T47D (cell line): ENCODE data around the gene GOLGA6L10.
"Not testable (repeated sequence)": the region's sequence is repeated elsewhere in the genome, so short reads cannot be mapped to it uniquely, and the experiment has no call there.

ENCODE experiments used
- DNase-seq, 2 experiments: peaks; one replicate each; pipeline versions ENCODE4 v3.0.0 to v3.0.0-alpha.2; 2011 to 2012; ENCODE audit warnings: low read depth in 1 of 2, low spot score in 1 of 2
- in situ Hi-C: cut with HindIII; loops from 2 replicates; pipeline ENCODE4 v1.10.0; 2016; ENCODE audit warnings: low sequenced_read_pairs, low pct_unique_long_range_greater_than_20kb

Gene GOLGA6L10

DNA sequence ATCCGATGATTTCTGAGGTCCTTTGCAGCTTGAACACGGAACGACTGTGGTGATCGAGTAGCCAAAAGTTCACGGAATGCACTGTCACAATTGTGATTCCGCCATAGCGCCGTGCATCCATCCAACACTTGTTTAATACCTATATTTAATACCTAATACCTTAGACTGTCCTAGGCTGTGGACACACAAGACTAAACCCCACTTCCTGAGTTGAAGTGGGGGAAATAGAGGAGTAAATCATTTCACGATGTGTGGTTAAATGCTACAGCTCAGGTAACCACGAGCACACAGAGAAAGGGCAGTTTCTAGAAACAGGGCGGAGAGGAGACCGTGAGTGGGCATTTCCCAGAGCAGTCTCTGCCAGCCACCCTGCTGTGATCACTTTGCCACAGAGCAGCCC lies 5.3 kb upstream of the GOLGA6L10 start:
- in situ Hi-C loops, DNase-seq: not testable (repeated sequence)

GRCh38 chr15:82347645-82348044 lies 1.6 kb downstream of the GOLGA6L10 start:
- in situ Hi-C loops, DNase-seq: not testable (repeated sequence)

- in situ Hi-C loops, DNase-seq: not testable (repeated sequence)
Observed at GRCh38 chr15:82345176-82345575, 4.1 kb downstream of the GOLGA6L10 start.

DNA sequence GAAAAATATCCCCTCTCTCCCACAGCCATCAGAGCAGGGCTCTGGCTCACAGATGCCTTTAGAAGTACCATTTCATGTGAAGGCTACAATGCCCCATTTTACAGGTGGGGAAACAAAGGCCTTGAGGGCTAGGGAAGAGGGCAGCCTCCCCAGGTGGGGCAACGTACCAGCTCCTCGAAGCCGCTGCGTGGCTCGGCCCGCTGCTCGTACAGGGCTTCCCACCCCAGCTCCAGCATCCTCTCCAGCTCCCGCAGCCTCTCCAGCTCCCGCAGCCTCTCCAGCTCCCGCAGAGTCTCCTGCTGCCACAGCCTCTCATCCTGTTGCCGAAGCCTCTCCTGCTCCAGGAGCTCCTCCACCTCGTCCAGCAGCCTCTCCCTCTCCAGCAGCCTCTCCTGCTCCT lies 4.9 kb downstream of the GOLGA6L10 start:
- in situ Hi-C loops, DNase-seq: not testable (repeated sequence)

DNA sequence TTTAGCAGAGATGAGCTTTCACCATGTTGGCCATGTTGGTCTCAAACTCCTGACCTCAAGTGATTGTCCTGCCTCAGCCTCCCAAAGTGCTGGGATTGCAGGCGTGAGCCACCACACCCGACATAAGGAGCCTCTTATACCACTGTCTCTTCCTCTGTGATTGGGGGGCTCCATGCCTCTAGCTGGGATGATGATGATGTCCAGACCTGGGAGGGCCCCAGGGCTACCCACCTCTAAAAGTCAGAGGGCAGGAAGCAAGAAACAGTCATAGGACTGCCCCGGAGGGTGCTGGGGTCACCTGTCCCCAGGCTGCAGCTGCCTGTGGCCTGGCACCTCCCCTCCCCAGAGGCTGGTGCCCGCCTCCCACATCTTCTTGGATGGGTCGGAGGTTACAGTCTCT lies 5.4 kb downstream of the GOLGA6L10 start:
- in situ Hi-C loops, DNase-seq: not testable (repeated sequence)

DNA sequence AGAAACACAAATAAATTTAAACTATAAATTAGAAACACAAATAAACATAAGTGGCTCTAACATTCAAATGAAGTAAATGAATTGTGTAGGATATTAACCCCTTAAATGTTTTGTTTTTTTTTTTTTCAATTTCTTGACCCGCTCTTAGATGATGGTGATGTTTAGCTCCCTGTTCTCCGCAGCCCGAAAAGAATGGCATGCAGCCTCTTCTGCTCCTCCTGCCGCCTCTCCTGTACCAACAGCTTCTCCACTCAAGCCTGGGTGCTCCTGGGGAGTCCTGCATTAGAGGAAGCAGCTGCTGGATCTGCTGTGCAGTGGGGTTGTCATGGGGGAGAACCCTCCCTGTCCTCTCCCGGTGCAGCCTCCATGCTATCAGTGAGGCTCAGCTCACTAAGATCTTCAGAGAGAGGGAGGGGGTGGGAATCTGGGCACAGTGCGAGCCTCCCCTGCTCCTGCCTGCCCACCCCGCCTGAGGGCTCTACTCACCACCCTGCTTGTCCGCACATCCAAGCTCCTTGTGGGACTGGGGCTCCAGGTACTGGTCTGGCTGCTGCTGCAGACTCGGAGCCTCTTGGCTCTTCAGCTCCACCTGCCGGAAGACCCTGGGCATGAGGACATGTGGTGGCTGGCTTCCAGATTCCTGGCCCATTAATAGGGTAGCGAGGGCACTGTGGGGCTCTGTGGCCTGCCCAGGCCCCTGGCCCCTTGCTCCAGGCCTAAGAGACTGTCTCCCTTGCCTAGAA lies 6.5 kb downstream of the GOLGA6L10 start:
- in situ Hi-C loops, DNase-seq: not testable (repeated sequence)

DNA sequence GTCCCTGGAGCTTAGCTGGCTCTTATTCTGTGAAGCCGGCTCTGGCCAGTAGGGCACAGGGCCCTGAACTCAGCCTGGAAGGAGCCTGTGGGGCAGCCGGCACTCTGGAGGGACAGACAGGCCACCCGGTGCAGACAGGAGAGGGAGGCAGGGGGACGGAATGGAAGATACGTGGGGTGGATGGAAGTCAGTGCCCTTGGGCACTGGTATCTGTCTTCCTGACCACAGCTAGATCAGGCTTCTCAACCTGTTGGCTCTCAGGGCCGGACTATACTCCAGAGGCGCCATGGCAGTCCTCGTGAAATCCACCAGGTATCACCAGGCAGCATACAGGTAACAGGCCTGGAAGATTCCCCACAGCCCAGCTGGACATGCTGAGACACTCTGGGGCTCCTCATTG lies 10.7 kb downstream of the GOLGA6L10 start:
- DNase-seq, in situ Hi-C loops: not testable (repeated sequence)

DNA sequence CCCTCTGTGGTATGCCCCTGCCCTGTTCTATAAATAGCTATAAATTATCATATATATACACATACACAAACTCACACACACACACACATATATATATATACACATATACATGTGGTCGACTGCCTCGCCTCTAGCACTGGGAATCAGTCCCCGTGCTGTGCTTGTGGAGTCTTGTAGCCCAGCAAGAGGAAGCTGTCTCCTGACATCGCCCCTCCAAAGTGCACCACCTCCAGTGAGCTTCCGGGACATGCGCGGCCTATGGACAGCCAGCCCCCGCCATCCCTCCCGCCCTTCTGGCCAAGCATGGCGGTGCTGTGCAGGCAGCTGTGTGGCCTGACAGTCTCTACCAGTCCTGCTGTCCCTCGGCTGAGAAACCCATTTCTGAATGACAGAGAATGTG lies 11.2 kb downstream of the GOLGA6L10 start:
- in situ Hi-C loops, DNase-seq: not testable (repeated sequence)

DNA sequence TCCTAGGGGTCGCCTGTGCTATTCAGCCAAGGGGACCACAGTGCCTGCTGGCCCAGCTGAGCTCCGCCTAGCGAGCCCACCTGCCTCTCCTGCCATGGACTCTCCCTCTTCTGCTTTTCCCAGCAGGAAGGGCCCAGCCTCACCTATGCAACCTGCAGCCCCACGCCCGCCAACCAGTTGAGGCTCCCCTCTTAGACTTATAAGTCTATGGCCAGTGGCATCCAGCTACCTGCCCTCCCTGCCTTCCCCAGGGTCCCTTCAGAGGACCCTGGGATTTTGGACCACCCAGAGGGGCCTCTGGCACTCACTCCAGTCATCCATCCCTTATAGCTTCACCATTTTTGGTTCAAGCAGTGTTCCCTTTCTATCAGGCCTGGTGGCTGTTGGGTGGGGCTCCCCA lies 12.2 kb downstream of the GOLGA6L10 start:
- in situ Hi-C loops, DNase-seq: not testable (repeated sequence)

DNA sequence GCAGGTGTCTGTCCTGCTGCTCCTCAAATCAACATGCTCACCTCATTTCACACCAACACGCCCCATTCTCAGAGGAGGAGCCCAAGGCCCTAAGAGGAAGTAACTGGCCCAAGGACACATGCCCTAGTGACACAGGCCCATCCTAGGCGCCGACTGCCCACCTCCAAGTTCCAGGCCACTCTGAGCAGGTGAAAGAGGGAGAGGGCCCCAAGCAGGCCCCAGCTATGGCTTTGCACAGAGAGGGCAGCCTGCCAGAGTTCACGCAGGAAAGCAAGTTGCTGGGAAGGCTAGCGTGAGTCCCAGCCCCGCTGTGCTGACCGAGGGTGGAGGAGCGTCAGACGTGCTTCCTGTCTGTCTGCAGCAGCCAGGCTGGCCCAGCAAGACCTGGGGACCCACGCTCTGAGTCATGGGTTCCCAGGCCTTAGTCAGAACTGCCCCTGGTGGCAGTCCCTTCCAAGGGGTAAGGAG lies 13.1 kb downstream of the GOLGA6L10 start:
- DNase-seq, in situ Hi-C loops: not testable (repeated sequence)

DNA sequence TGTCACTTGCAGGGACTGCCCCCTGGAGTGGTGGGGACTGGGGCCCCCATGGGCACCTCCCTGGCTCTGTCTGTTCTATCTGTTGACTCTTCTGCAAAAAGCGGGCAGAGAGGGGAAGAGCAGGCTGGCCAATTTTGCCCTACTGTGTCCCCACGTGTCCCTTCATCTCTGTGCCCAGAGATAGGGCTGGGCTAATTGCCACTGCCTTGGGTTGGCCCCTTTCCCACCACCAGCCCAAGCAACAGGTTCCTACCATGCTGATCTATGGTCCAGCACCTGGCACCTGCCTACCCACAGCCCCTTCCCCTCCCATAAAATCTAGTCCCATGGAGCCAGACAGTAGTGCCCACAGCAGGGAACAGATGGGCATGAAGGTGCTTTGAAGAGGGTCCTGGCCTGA lies 14.3 kb downstream of the GOLGA6L10 start:
- in situ Hi-C loops, DNase-seq: not testable (repeated sequence)

DNA sequence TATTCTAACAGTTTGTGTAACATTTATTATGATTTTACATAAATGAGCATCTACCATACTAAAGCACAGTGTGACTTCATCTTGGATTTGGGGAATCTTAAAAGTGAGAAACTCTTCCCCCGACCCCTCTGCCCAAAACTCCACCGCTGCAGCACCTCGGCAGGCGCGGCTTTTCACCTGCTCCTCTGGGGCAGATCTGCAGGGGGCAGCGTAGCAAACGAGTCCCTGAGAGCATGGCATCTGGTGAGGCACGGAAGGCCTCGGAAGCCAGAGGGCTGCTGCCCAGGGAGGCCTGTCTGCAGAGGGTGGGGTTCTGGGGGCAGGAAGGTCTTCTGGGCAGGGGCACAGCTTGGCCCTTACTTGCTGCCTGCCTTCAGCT lies 14.7 kb downstream of the GOLGA6L10 start:
- in situ Hi-C loops, result not testable (repeated sequence)

GRCh38 chr15:82333603-82334553 lies 15.4 kb downstream of the GOLGA6L10 start:
- DNase-seq, in situ Hi-C loops: not testable (repeated sequence)

More for the DNA sequence above, 14.7 kb downstream of the GOLGA6L10 start:
- DNase-seq, result not testable (repeated sequence)

DNA sequence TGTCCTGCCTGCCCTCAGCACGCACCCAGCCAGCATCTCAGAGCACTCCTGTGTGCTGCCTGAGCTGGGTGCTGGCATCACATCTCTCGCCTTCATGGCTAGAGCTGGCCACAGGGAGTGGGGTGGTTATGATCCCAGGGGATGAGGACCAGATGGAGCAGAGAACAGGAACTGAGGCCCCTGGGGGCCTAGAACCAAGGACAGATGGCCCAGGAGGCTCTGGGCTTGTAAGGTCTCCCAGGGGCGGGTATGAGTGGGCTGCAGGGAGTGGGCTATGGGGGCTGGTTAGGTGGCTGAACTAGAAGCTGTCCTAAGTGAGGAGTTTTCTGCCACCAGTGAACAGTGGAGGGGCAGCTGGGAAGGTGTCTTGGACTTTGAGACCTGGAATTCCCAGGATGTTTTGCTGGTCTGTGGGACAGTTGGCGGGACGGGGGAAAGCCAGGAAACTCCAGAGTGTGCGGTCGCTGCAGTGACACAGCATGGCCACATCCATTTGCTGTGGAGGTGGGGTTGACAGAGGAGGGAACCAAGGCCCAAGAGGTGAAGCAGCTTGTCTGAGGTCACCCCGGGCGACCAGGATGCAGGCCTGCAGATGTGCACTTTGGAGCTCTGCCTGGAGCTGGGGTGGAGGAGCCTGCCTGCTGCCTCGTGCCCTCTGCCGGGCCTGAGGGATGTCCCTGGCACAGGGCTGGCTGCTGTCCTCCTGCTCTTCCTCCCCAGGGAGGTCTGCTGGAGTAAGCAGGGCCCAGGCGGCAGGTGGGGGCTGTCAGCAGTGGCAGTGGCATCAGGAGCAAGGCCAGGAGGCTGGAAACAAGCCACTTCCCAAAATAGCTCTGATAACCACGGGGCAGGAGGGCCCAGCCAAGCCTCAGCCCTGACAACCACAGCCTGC lies 16.3 kb downstream of the GOLGA6L10 start:
- DNase-seq, in situ Hi-C loops: not testable (repeated sequence)

DNA sequence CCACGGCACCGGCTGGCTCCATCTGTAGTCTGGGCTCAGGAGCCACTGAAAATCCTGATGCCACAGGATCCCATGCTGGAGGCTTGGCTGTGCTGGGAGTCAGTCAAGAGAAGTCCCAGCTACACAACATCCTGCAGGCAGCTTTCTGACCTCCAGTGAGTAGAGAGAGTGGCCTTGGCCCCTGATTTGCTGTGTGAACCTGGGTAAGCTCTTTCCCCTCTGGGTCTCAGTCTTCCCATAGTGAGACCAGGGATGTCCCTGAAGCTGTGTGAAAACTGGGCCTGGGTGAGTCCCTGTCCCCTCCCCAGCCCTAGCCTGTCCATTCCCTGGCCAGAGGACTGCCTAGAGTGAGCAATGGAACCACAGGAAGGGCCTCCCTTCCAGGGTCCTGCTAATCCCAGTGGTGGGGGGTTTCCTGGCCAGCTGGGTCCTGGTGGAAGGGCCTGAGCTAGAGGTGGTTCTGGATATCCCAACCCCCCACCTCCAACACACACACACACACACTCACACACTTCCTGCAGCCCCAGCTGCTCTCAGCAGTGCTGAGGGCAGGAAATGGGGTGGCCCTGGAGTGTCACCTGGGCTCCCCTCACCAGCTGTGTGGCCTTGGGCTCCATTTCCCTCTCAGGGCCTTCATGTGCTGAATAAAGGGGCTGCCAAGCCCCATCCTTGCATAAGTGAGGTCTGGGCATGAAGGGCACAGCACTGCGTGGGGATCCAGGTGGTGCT lies 17.5 kb downstream of the GOLGA6L10 start:
- in situ Hi-C loops, result not testable (repeated sequence)

GRCh38 chr15:82330921-82331320 lies 18.4 kb downstream of the GOLGA6L10 start:
- DNase-seq, in situ Hi-C loops: not testable (repeated sequence)

More for the DNA sequence above, 17.5 kb downstream of the GOLGA6L10 start:
- not testable (repeated sequence) for DNase-seq

- not testable (repeated sequence) for DNase-seq
Observed at GRCh38 chr15:82329039-82329438, 20.2 kb downstream of the GOLGA6L10 start.

More at GRCh38 chr15:82329039-82329438, 20.2 kb downstream of the GOLGA6L10 start:
- in situ Hi-C loops, result not testable (repeated sequence)
